ENCODE measurements around the gene DNAH8. TPM values are rescaled to one million over a fixed set of nuclear protein-coding genes. Genes with fewer than 3 reads are reported as not detected.

DNAH8 gene
- polyA plus RNA-seq, 1 of the 3 experiments (the other 2 are of a cell fraction), result not detected

DNA sequence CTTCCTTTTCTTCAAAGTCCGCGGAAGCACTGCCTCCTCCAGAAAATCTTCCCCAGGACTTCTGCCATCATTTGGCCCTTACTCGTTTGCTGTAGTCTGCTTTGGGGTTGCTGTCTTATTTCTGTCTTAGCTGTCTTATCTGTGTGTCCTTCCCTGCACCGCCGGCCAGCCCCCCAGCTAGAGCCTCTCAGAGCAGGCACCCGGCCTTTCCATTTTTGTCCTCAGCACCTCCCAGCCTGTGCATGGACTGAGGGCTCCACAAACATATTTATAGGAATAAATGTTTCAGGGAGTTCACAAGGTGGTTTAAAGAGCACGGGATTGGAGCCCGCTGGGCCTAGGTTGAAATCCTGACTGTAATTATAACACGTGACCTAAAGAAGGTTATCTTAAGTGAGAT, 341.6 kb downstream of the DNAH8 start (continued):
- TF ChIP-seq, protein P1, sequence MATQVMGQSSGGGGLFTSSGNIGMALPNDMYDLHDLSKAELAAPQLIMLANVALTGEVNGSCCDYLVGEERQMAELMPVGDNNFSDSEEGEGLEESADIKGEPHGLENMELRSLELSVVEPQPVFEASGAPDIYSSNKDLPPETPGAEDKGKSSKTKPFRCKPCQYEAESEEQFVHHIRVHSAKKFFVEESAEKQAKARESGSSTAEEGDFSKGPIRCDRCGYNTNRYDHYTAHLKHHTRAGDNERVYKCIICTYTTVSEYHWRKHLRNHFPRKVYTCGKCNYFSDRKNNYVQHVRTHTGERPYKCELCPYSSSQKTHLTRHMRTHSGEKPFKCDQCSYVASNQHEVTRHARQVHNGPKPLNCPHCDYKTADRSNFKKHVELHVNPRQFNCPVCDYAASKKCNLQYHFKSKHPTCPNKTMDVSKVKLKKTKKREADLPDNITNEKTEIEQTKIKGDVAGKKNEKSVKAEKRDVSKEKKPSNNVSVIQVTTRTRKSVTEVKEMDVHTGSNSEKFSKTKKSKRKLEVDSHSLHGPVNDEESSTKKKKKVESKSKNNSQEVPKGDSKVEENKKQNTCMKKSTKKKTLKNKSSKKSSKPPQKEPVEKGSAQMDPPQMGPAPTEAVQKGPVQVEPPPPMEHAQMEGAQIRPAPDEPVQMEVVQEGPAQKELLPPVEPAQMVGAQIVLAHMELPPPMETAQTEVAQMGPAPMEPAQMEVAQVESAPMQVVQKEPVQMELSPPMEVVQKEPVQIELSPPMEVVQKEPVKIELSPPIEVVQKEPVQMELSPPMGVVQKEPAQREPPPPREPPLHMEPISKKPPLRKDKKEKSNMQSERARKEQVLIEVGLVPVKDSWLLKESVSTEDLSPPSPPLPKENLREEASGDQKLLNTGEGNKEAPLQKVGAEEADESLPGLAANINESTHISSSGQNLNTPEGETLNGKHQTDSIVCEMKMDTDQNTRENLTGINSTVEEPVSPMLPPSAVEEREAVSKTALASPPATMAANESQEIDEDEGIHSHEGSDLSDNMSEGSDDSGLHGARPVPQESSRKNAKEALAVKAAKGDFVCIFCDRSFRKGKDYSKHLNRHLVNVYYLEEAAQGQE (IDR thresholded peaks at IDR 0.05; ENCODE audit: low read depth, low read length), result no peak
- TF ChIP-seq ELF1 (IDR thresholded peaks at IDR 0.05), result no peak
- TF ChIP-seq RAD21 (IDR thresholded peaks at IDR 0.05; ENCODE audit: low read length), result no peak

DNA sequence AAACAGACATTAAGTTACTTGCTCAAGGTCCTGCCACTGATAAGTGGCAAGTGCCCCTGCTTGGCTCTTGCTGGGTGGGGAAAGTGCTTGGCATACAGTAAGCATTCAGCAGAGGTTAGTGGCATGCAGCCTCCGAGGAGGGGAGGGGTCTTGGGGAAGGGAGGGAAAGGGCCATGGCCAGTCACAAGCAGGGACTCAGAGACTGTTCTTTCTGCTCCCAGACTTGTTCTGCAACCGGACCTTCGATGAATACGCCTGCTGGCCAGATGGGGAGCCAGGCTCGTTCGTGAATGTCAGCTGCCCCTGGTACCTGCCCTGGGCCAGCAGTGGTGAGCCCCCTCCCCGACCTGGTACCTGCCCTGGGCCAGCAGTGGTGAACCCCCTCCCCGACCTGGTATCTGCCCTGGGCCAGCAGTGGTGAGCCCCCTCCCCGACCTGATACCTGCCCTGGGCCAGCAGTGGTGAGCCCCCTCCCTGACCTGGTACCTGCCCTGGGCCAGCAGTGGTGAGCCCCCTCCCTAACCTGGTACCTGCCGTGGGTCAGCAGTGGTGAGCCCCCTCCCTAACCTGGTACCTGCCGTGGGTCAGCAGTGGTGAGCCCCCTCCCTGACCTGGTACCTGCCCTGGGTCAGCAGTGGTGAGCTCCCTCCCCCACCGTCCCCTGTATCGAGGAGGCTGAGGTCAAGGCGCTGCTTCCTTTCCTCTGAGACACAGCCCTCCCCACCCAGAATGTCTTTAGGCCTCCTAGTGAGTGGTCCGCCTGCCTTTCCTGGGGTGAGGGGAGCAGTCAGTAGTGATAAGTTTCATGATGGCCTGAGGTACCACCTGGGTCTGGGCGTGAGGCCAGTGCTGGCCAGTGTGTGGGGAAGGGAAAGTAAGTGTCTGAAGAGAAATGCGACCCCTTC, 342.4 kb downstream of the DNAH8 start:
- H3K4me3 ChIP-seq (ENCODE audit: low read depth in 2 of 2, low read length in 1 of 2), result no peak overlapping the region
- H3K9me2 ChIP-seq, result no peaks in the 10 kb centered on the region
- H4K20me1 ChIP-seq (ENCODE audit: insufficient read depth), result no peaks in the 10 kb centered on the region
- no peaks in the 10 kb centered on the region for H3K9me3 ChIP-seq
- ChIA-PET CTCF (interaction anchor here (0.6 to 3.0 kb wide), 6 partner anchors 9 to 134 kb away, joined by 3 to 8 read pairs (median 3); no protein-coding TSS in a partner anchor), POLR2A (interaction anchor here (1.5 kb wide), 1 partner anchor 57 kb away, joined by 3 read pairs; the partner anchor contains the start of gene SAYSD1)
- H3K79me2 ChIP-seq (ENCODE audit: insufficient read depth), result no peaks in the 10 kb centered on the region
- H2AFZ ChIP-seq (ENCODE audit: low read depth), result no peak overlapping the region
- DNase-seq, result no peak
- 46% methylated on average over 10 of the region's 17 CpGs for WGBS (ENCODE audit: low lambda C conversion rate)
- H3K4me1 ChIP-seq (ENCODE audit: control insufficient read depth in 1 of 2, insufficient read depth in 2 of 2, low read depth in 1 of 2, low read length in 1 of 2), result peaks cover 0 to 51% of the 10 kb centered on the region in 2 experiments; a peak in 2 of 4 replicates
- no peaks in the 10 kb centered on the region for H3K27me3 ChIP-seq (ENCODE audit: insufficient read depth)
- TF ChIP-seq MEF2A (IDR thresholded peaks at IDR 0.05; ENCODE audit: borderline replicate concordance, low read depth), result no peak
- no peak for TF ChIP-seq GATA2 (CRISPR knock-in tag; IDR thresholded peaks at IDR 0.05)
- TF ChIP-seq NRF1 (IDR thresholded peaks at IDR 0.05; ENCODE audit: low read depth, low read length), result no peak
- no peak for TF ChIP-seq MXI1 (IDR thresholded peaks at IDR 0.05; ENCODE audit: low read depth, low read length)
- TF ChIP-seq FOXM1 (IDR thresholded peaks at IDR 0.05; ENCODE audit: low read depth), result no peak
- TF ChIP-seq, protein P1 (IDR thresholded peaks at IDR 0.05; ENCODE audit: low read depth, low read length), result no peak
- no peak for TF ChIP-seq EP300 (IDR thresholded peaks at IDR 0.05; ENCODE audit: borderline replicate concordance in 1 of 2, low read depth in 1 of 2, low read length in 1 of 2)
- no peak for TF ChIP-seq RXRA (IDR thresholded peaks at IDR 0.05; ENCODE audit: borderline replicate concordance, low read depth)
- TF ChIP-seq, protein P2, sequence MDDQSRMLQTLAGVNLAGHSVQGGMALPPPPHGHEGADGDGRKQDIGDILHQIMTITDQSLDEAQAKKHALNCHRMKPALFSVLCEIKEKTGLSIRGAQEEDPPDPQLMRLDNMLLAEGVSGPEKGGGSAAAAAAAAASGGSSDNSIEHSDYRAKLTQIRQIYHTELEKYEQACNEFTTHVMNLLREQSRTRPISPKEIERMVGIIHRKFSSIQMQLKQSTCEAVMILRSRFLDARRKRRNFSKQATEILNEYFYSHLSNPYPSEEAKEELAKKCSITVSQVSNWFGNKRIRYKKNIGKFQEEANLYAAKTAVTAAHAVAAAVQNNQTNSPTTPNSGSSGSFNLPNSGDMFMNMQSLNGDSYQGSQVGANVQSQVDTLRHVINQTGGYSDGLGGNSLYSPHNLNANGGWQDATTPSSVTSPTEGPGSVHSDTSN (IDR thresholded peaks at IDR 0.05), result no peak
- no peak for TF ChIP-seq TAF1 (IDR thresholded peaks at IDR 0.05; ENCODE audit: borderline replicate concordance, low read depth, low read length)
- no peaks in the 10 kb centered on the region for H3F3A ChIP-seq (replicated peaks; ENCODE audit: insufficient read depth)
- H3K36me3 ChIP-seq (replicated peaks in 1 of 2; ENCODE audit: control insufficient read depth in 1 of 2, insufficient read depth in 2 of 2, low read length in 1 of 2), result no peaks in the 10 kb centered on the region
- no peak overlapping the region for H3K4me2 ChIP-seq
- H3K9ac ChIP-seq, result no peak overlapping the region
- no peak overlapping the region for H3K27ac ChIP-seq (ENCODE audit: low read depth in 2 of 2, low read length in 1 of 2)
